HG02678 (cell line): Measurements from ENCODE around the gene HIBADH.

Source experiments
- ATAC-seq: cut with Tn5 transposase; IDR thresholded peaks from one replicate; pipeline ENCODE4 v1.9.1; 2021; ENCODE audit warnings: mild to moderate bottlenecking, moderate library complexity; ENCODE audit not compliant: unreplicated experiment

Gene HIBADH

GRCh38 chr7:27662490-27663205 lies at the start of gene HIBADH:
Gene HIBADH (minus strand): TSS chr7:27662883. CDS start chr7:27662788, 95 bp downstream.
- ATAC-seq = peak; percentile 99

- ATAC-seq = no peak
These were observed 49.5 kb upstream of the HIBADH start for GRCh38 chr7:27712217-27712616.

GRCh38 chr7:27709137-27710075 lies 46.7 kb upstream of the HIBADH start:
- no peak for ATAC-seq

- no peak for ATAC-seq
These were observed 45.8 kb upstream of the HIBADH start for GRCh38 chr7:27708485-27708884.

- ATAC-seq = no peak
These were observed 42.5 kb upstream of the HIBADH start for GRCh38 chr7:27705200-27705594.

- ATAC-seq = no peak
These were observed 41.9 kb upstream of the HIBADH start for GRCh38 chr7:27704422-27705199.

- ATAC-seq = no peak
These were observed 40.5 kb upstream of the HIBADH start for GRCh38 chr7:27703181-27703580.

GRCh38 chr7:27700501-27700900 lies 37.8 kb upstream of the HIBADH start:
- ATAC-seq = no peak

- no peak for ATAC-seq
These were observed 37.1 kb upstream of the HIBADH start for GRCh38 chr7:27699751-27700150.

GRCh38 chr7:27697861-27698430 lies 35.3 kb upstream of the HIBADH start:
- ATAC-seq = peak; percentile 66

GRCh38 chr7:27695096-27695495 lies 32.4 kb upstream of the HIBADH start:
- no peak for ATAC-seq

GRCh38 chr7:27693794-27694193 lies 31.1 kb upstream of the HIBADH start:
- no peak for ATAC-seq

- ATAC-seq = no peak
These were observed 28.0 kb upstream of the HIBADH start for GRCh38 chr7:27690649-27691048.

- ATAC-seq = no peak
These were observed 27.0 kb upstream of the HIBADH start for GRCh38 chr7:27689591-27690164.

GRCh38 chr7:27689150-27689549 lies 26.5 kb upstream of the HIBADH start:
- ATAC-seq = no peak

GRCh38 chr7:27688646-27689045 lies 26.0 kb upstream of the HIBADH start:
- no peak for ATAC-seq

- ATAC-seq = no peak
These were observed 25.4 kb upstream of the HIBADH start for GRCh38 chr7:27688056-27688455.

- ATAC-seq = no peak
These were observed 23.6 kb upstream of the HIBADH start for GRCh38 chr7:27686315-27686714.

GRCh38 chr7:27685893-27686292 lies 23.2 kb upstream of the HIBADH start:
- ATAC-seq = no peak

- no peak for ATAC-seq
These were observed 22.5 kb upstream of the HIBADH start for GRCh38 chr7:27685209-27685608.

- ATAC-seq = no peak
These were observed 21.8 kb upstream of the HIBADH start for GRCh38 chr7:27684491-27684890.
